ENCODE data around the gene CFC1B. TPM values are rescaled to one million over a fixed set of nuclear protein-coding genes. Genes with fewer than 3 reads are reported as not detected.

The CFC1B gene
- total RNA-seq: not detected in 2 replicates

DNA sequence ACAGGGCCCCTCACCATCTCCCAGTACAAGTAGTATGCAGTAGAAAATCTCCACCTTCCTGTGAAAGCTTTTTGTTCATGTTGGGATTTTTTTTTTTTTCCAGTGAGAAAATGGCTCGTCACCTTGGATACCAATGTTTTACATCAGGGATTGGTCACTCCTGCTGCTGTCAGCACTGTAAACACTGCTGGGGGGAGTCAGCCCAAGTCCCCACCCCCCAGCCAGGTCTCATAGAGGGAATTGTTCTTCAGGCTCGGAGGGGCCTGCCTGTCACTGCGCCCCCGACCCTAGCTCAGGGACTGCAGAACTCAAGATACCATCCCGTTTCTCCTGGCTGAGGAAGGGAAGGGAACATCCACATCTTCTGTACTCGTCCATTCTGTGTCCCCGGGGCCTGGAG is at the start of gene CFC1B:
Gene CFC1B (plus strand): TSS at position 231 of the 400 bp plus-strand sequence. CDS start 263 bp downstream, outside the sequence.

DNA sequence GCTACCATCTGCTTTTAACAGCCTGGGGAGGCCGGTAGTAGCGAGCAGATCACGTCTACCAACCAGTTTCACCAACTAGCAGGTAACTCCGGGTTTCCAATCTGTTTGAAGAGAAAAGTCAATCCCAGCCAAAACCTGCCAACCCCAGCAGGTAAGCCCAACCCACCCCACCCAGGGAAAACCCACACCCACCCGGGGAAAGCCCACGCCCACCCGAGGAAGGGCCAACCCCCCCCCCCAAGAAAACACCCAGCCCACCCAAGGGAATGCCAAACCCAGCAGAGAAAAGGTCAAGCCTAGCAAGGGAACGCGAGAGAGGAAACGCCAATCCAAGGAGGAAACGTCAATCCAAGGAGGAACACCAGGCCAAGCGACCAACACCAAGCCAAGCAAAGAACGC is 11.8 kb upstream of the CFC1B start, which contains the start of gene POTEI:
Gene POTEI (minus strand): TSS at position 101 of the 400 bp plus-strand sequence. CDS start 93 bp downstream, at position 8.

Other genes with a start within 250 kb of the CFC1B start
- 84.8 and 97.4 TPM in 2 replicates for gene IMP4, start 178.3 kb upstream of the CFC1B start, total RNA-seq
- 8.2 and 8.6 TPM in 2 replicates for gene PTPN18, start 165.2 kb upstream of the CFC1B start, total RNA-seq
- under 0.01 TPM in 1 of 2 replicates, not detected in the other for gene POTEI, start 11.9 kb upstream of the CFC1B start, total RNA-seq
- not detected in 2 replicates for gene CFC1, start 78.4 kb downstream of the CFC1B start, total RNA-seq
- gene POTEJ, start 90.2 kb downstream of the CFC1B start, total RNA-seq: not detected in 2 replicates
- gene GPR148, start 207.8 kb downstream of the CFC1B start, total RNA-seq: not detected in 2 replicates
- not detected in 2 replicates for gene AMER3, start 234.3 kb downstream of the CFC1B start, total RNA-seq

All from smooth muscle cell of bladder (primary cell).